OCI-LY7 (cell line): Measurements from ENCODE around the gene SUFU.
"Not testable (repeated sequence)": the region's sequence is repeated elsewhere in the genome, so short reads cannot be mapped to it uniquely, and the experiment has no call there.

ENCODE experiments used
- EZH2phosphoT487 ChIP-seq: fragments of 200-600 bp; sonication (generic); IDR thresholded peaks from 2 replicates; pipeline ENCODE4 v1.6.1; 2018; ENCODE audit warnings: low read depth, borderline replicate concordance, mild to moderate bottlenecking, mixed run types, antibody characterized with exemption, low read length, moderate library complexity, mixed read lengths
- TF ChIP-seq, protein P1 (sequence below): fragments of 200-600 bp; sonication (generic); conservative IDR thresholded peaks from 2 replicates; pipeline ENCODE4 v1.5.1; 2014; ENCODE audit warnings: mild to moderate bottlenecking, antibody characterized with exemption, low read length, moderate library complexity, mixed read lengths

DNA sequence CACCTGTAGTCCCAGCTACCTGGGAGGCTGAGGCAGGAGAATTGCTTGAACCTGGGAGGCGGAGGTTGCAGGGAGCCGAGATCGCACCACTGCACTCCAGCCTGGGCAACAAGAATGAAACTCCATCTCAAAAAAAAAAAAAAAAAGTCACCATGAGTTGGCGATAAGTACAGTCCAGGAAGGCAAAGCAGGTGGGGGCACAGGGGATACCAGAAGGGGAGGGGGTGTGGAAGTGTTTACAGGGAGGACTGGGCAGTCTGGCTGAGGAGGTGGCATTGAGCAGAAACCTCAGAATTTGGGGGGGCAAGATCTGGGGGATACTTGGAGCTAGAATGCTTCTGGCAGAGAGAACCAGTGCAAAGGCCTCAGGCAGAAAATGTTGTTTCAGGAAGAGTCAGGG is 163.6 kb downstream of the SUFU start:
- TF ChIP-seq, protein P1, sequence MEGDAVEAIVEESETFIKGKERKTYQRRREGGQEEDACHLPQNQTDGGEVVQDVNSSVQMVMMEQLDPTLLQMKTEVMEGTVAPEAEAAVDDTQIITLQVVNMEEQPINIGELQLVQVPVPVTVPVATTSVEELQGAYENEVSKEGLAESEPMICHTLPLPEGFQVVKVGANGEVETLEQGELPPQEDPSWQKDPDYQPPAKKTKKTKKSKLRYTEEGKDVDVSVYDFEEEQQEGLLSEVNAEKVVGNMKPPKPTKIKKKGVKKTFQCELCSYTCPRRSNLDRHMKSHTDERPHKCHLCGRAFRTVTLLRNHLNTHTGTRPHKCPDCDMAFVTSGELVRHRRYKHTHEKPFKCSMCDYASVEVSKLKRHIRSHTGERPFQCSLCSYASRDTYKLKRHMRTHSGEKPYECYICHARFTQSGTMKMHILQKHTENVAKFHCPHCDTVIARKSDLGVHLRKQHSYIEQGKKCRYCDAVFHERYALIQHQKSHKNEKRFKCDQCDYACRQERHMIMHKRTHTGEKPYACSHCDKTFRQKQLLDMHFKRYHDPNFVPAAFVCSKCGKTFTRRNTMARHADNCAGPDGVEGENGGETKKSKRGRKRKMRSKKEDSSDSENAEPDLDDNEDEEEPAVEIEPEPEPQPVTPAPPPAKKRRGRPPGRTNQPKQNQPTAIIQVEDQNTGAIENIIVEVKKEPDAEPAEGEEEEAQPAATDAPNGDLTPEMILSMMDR, result not testable (repeated sequence)
- not testable (repeated sequence) for TF ChIP-seq EZH2phosphoT487
